IMR-90 (cell line): ENCODE results near the gene TFB1M. TPM values are rescaled to one million over a fixed set of nuclear protein-coding genes. Genes with fewer than 3 reads are reported as not detected.
A peak's percentile ranks its signal among the peaks of the same experiment; 100 is the strongest.

ENCODE experiments used
- ATAC-seq: fragments of 200-7000 bp; cut with Tn5 transposase; 2 replicates; pipeline ENCODE4 v1.9.1; 2020; ENCODE audit warnings: low read depth, mild to moderate bottlenecking, moderate library complexity
- BruUV-seq: library from RNA; stranded (reverse); fragments of 400-500 nt; replicated peaks from 2 replicates; lab custom pipeline; 2021; lab: Mats Ljungman, UMichigan
- CTCF ChIA-PET: fragments of 300-600 bp; formaldehyde crosslinking; extraction: SDS; loops from one replicate; lab custom pipeline; 2021; ENCODE audit warnings: antibody characterized with exemption; lab: Yijun Ruan, JAX
- POLR2A ChIA-PET: fragments of 300-600 bp; sonication (Branson Sonifier 250); formaldehyde crosslinking; loops from one replicate; lab custom pipeline; 2022; ENCODE audit warnings: antibody characterized with exemption; ENCODE audit not compliant: unreplicated experiment; lab: Charles Lee
- DNase-seq: peaks from one replicate; pipeline ENCODE4 v3.0.0; 2013
- H2AFZ ChIP-seq: replicated peaks from 2 replicates; pipeline ENCODE3; 2013; ENCODE audit warnings: low read length, mild to moderate bottlenecking; ENCODE audit not compliant: poor library complexity
- H2AK5ac ChIP-seq: 2 replicates; pipeline ENCODE4 v1.6.1; 2013; ENCODE audit warnings: low read depth, low read length, inconsistent platforms
- H2AK9ac ChIP-seq: replicated peaks from 2 replicates; pipeline ENCODE3; 2013; ENCODE audit warnings: mild to moderate bottlenecking, low read depth, low read length, moderate library complexity; ENCODE audit not compliant: poor library complexity
- H2BK120ac ChIP-seq: 2 replicates; pipeline ENCODE4 v1.6.1; 2013; ENCODE audit warnings: low read depth, low read length, inconsistent platforms
- H2BK15ac ChIP-seq: 3 replicates; pipeline ENCODE4 v1.6.1; 2013; ENCODE audit warnings: low read depth, low read length, inconsistent platforms
- H2BK20ac ChIP-seq: 2 replicates; pipeline ENCODE4 v1.6.1; 2013; ENCODE audit warnings: low read depth, mild to moderate bottlenecking, inconsistent platforms, low read length, moderate library complexity
- H2BK5ac ChIP-seq: 2 replicates; pipeline ENCODE4 v1.6.1; 2013; ENCODE audit warnings: mild to moderate bottlenecking, low read depth, low read length, inconsistent platforms; ENCODE audit not compliant: poor library complexity, severe bottlenecking
- H3K14ac ChIP-seq: replicated peaks from 2 replicates; pipeline ENCODE4 v1.6.1; 2013; ENCODE audit warnings: low read depth, low read length, inconsistent platforms
- H3K18ac ChIP-seq: 2 replicates; pipeline ENCODE4 v1.6.1; 2013; ENCODE audit warnings: low read depth, low read length, control low read depth
- H3K23ac ChIP-seq: 2 replicates; pipeline ENCODE4 v1.6.1; 2013; ENCODE audit warnings: low read depth, low read length, inconsistent platforms
- H3K27ac ChIP-seq: 2 replicates; pipeline ENCODE4 v1.5.1; 2013; ENCODE audit warnings: mild to moderate bottlenecking, control low read depth, low read length; ENCODE audit not compliant: insufficient read depth
- H3K27me3 ChIP-seq: 2 replicates; pipeline ENCODE4 v1.6.1; 2013; ENCODE audit warnings: low read length; ENCODE audit not compliant: control insufficient read depth, insufficient read depth
- H3K36me3 ChIP-seq: 2 replicates; pipeline ENCODE4 v1.6.1; 2013; ENCODE audit warnings: low read length, mixed read lengths; ENCODE audit not compliant: control insufficient read depth, insufficient read depth
- H3K4ac ChIP-seq: 2 replicates; pipeline ENCODE4 v1.6.1; 2013; ENCODE audit warnings: low read depth, low read length, inconsistent platforms
- H3K4me1 ChIP-seq: 2 replicates; pipeline ENCODE4 v1.6.1; 2013; ENCODE audit warnings: low read length, mixed read lengths; ENCODE audit not compliant: control insufficient read depth, insufficient read depth
- H3K4me2 ChIP-seq: 2 replicates; pipeline ENCODE4 v1.6.1; 2013; ENCODE audit warnings: low read depth, mild to moderate bottlenecking, control low read depth, low read length, moderate library complexity
- H3K4me3 ChIP-seq: 2 replicates; pipeline ENCODE4 v1.5.1; 2013; ENCODE audit warnings: low read depth, mild to moderate bottlenecking, control low read depth, low read length, moderate library complexity; ENCODE audit not compliant: insufficient read depth
- H3K56ac ChIP-seq: 2 replicates; pipeline ENCODE4 v1.6.1; 2013; ENCODE audit warnings: low read length, inconsistent platforms; ENCODE audit not compliant: insufficient read depth; ENCODE audit errors: extremely low read depth
- H3K79me1 ChIP-seq, 2 experiments: 2 replicates each; pipeline ENCODE4 v1.6.1; 2013; ENCODE audit warnings: low read length in 2 of 2, inconsistent platforms in 1 of 2, low read depth in 1 of 2
- H3K9ac ChIP-seq: 2 replicates; pipeline ENCODE4 v1.6.1; 2013; ENCODE audit warnings: low read depth, low read length, control low read depth
- H3K9me1 ChIP-seq: 2 replicates; pipeline ENCODE4 v1.6.1; 2013; ENCODE audit warnings: low read length, inconsistent platforms; ENCODE audit not compliant: insufficient read depth
- H3K9me3 ChIP-seq: 2 replicates; pipeline ENCODE4 v1.6.1; 2013; ENCODE audit warnings: low read length; ENCODE audit not compliant: control insufficient read depth, insufficient read depth
- H4K20me1 ChIP-seq: 2 replicates; pipeline ENCODE4 v1.6.1; 2013; ENCODE audit warnings: low read length, inconsistent platforms; ENCODE audit not compliant: insufficient read depth
- H4K5ac ChIP-seq: 2 replicates; pipeline ENCODE4 v1.6.1; 2013; ENCODE audit warnings: mild to moderate bottlenecking, low read depth, low read length, control low read depth
- H4K8ac ChIP-seq, 2 experiments: 2 replicates each; pipeline ENCODE4 v1.6.1; 2013; ENCODE audit warnings: low read depth in 2 of 2, low read length in 2 of 2, control low read depth in 1 of 2, inconsistent platforms in 1 of 2
- H4K91ac ChIP-seq: 2 replicates; pipeline ENCODE4 v1.6.1; 2013; ENCODE audit warnings: low read depth, low read length, inconsistent platforms; ENCODE audit not compliant: insufficient read depth
- MAZ ChIP-seq: IDR thresholded peaks from 2 replicates; pipeline ENCODE4 v1.6.1; 2012; ENCODE audit warnings: low read depth, mild to moderate bottlenecking, low read length, improper control_type of control experiment, moderate library complexity, borderline replicate concordance
- RAD21 ChIP-seq: IDR thresholded peaks from 2 replicates; pipeline ENCODE4 v1.6.1; 2012; ENCODE audit warnings: low read length, improper control_type of control experiment
- WGBS, 2 experiments: methylation state at CpG; one replicate each; pipeline versions ENCODE4 v1.1.5 to v1.1.7; 2013; ENCODE audit warnings: missing lambda C conversion rate in 2 of 2; ENCODE audit not compliant: insufficient read length in 1 of 2; ENCODE audit errors: extremely low coverage in 2 of 2; 5-methylcytosine and 5-hydroxymethylcytosine counted together
- dilution Hi-C: fragments of 300-500 bp; cut with HindIII; formaldehyde crosslinking; loops from one replicate; pipeline ENCODE4 v1.14.3; 2018; ENCODE audit warnings: low sequenced_read_pairs; ENCODE audit not compliant: unreplicated experiment
- in situ Hi-C: fragments of 300-500 bp; cut with MboI; formaldehyde crosslinking; loops from 3 replicates; pipeline ENCODE4 v1.14.3; 2019; ENCODE audit warnings: low sequenced_read_pairs, inconsistent platforms, mixed read lengths
- intact Hi-C: fragments of 100-400 bp; cut with micrococcal nuclease; formaldehyde crosslinking; loops from 2 replicates; pipeline ENCODE4 v1.10.0; 2022
- polyA plus RNA-seq, 3 experiments: library from polyadenylated mRNA; depleted of rRNA; stranded (reverse); fragments of >200 nt; gene quantifications; 2 replicates each; pipeline ENCODE4 v1.2.3, GENCODE V29; 2012; ENCODE audit warnings: low replicate concordance in 1 of 3
- total RNA-seq: library from RNA; depleted of rRNA; stranded (reverse); fragments of >200 nt; gene quantifications from 2 replicates; pipeline ENCODE4 v1.2.3, GENCODE V29; 2012

Gene TFB1M
- total and polyA plus RNA-seq, 2 of the 4 experiments (the other 2 are of a cell fraction), result 18.1 to 22.4 TPM

GRCh38 chr6:155246825-155247224, 67.5 kb downstream of the TFB1M start:
- intact Hi-C loops (no loop called here), in situ Hi-C loops (loop anchor here (5.0 to 10.0 kb wide), 2 partner anchors 70 to 572 kb away; no protein-coding TSS in a partner anchor), dilution Hi-C loops (no loop called here)
- H4K8ac ChIP-seq, result no peak overlapping the region
- H3K4ac ChIP-seq, result peak overlapping the region; percentile 57
- DNase-seq (no peak), ATAC-seq (no peak)
- no peak overlapping the region for H2BK120ac ChIP-seq
- TF ChIP-seq MAZ, result no peak
- no peak for TF ChIP-seq RAD21
- peaks cover 4% of the 10 kb centered on the region; the same call in 1 of the 2 replicates for H3K4me1 ChIP-seq
- H3K9me3 ChIP-seq, result no peaks in the 10 kb centered on the region
- H2AK5ac ChIP-seq, result 0 out of 2 replicates have a peak overlapping the region, but pooled peaks have one; percentile 20
- H2BK20ac ChIP-seq, result peak overlapping the region; percentile 48
- peak overlapping the region; percentile 19; the same call in 1 of the 2 replicates for H4K91ac ChIP-seq
- H3K9ac ChIP-seq, result no peak overlapping the region
- CTCF ChIA-PET, result interaction anchor here (2.1 kb wide), 1 partner anchor 69 kb away, joined by 15 read pairs; no protein-coding TSS in a partner anchor
- H2BK15ac ChIP-seq, result no peak overlapping the region
- H3K9me1 ChIP-seq, result peaks cover 9% of the 10 kb centered on the region; the same call in 1 of the 2 replicates
- no peak overlapping the region for H2AK9ac ChIP-seq
- H3K4me3 ChIP-seq, result no peak overlapping the region
- no peaks in the 10 kb centered on the region for H3K27me3 ChIP-seq
- H4K20me1 ChIP-seq, result no peaks in the 10 kb centered on the region
- no CpG with 5 or more reads among the region's 2 CpGs for WGBS, 2 experiments
- peak overlapping the region; percentile 66; the same call in 1 of the 2 replicates for H3K14ac ChIP-seq
- no peak overlapping the region for H2BK5ac ChIP-seq
- H3K36me3 ChIP-seq, result peaks cover 3% of the 10 kb centered on the region; the same call in 1 of the 2 replicates
- H4K5ac ChIP-seq, result no peak overlapping the region
- H3K79me1 ChIP-seq, result 0 out of 4 replicates have a peak, but pooled peaks cover 0 to 3% of the 10 kb centered on the region in 2 experiments
- no peak overlapping the region for H3K4me2 ChIP-seq
- H3K23ac ChIP-seq, result no peak overlapping the region
- no peak overlapping the region for H3K56ac ChIP-seq
- no peak overlapping the region for H3K18ac ChIP-seq
- BruUV-seq, result no TSS peak
- POLR2A ChIA-PET, result no interaction called here
- no peak overlapping the region for H2AFZ ChIP-seq
- H3K27ac ChIP-seq, result no peak overlapping the region
